CD4-positive, alpha-beta T cell (primary cell): ENCODE measurements around the gene SPRY1. TPM values are rescaled to one million over a fixed set of nuclear protein-coding genes. Genes with fewer than 3 reads are reported as not detected.

Experiments used
- ATAC-seq: fragments of 200-7000 bp; cut with Tn5 transposase; one replicate; pipeline ENCODE4 v1.10.0; 2022; ENCODE audit warnings: mild to moderate bottlenecking; ENCODE audit not compliant: poor library complexity
- CTCF ChIA-PET: fragments of 350-600 bp; sonication (Branson Sonifier 250); formaldehyde crosslinking; loops from one replicate; lab custom pipeline; 2021; ENCODE audit warnings: antibody characterized with exemption, inconsistent platforms; lab: Charles Lee
- POLR2A ChIA-PET: fragments of 350-600 bp; sonication (Branson Sonifier 250); formaldehyde crosslinking; loops from one replicate; lab custom pipeline; 2021; ENCODE audit warnings: antibody characterized with exemption, inconsistent platforms; lab: Charles Lee
- DNase-seq, 14 experiments: peaks; one replicate each; pipeline ENCODE4 v3.0.0-alpha.2; 2013 to 2020; ENCODE audit warnings: mixed read lengths in 2 of 14
- H3K27ac ChIP-seq, 2 donors: one replicate each; pipeline versions ENCODE4 v1.5.1 to v1.7.0; 2013; ENCODE audit warnings: low read length in 2 of 2, low read depth in 1 of 2, mild to moderate bottlenecking in 1 of 2
- H3K27me3 ChIP-seq, 2 experiments: 1 replicate in 1 of 2; 2 replicates in 1 of 2; pipeline versions ENCODE4 v1.6.1 to v1.7.0; 2013; ENCODE audit warnings: low read length in 2 of 2, control low read depth in 1 of 2, mild to moderate bottlenecking in 1 of 2, moderate library complexity in 1 of 2; ENCODE audit not compliant: insufficient read depth in 2 of 2, control insufficient read depth in 1 of 2
- H3K36me3 ChIP-seq: one replicate; pipeline ENCODE4 v1.6.1; 2013; ENCODE audit warnings: low read length, control low read depth; ENCODE audit not compliant: insufficient read depth
- H3K4me1 ChIP-seq: one replicate; pipeline ENCODE4 v1.6.1; 2013; ENCODE audit warnings: low read length, control low read depth; ENCODE audit not compliant: insufficient read depth
- H3K4me3 ChIP-seq: one replicate; pipeline ENCODE4 v1.5.1; 2013; ENCODE audit warnings: mild to moderate bottlenecking, low read length, moderate library complexity
- H3K9me3 ChIP-seq, 2 experiments: 1 replicate in 1 of 2; 2 replicates in 1 of 2; pipeline versions ENCODE4 v1.6.1 to v1.7.0; 2013; ENCODE audit warnings: low read length in 2 of 2, mild to moderate bottlenecking in 2 of 2, control low read depth in 1 of 2, moderate library complexity in 1 of 2; ENCODE audit not compliant: control insufficient read depth in 1 of 2, insufficient read depth in 1 of 2
- H3K27ac Mint-ChIP-seq: one replicate; pipeline ENCODE4 v1.8.0; 2020; ENCODE audit warnings: mixed read lengths
- H3K27me3 Mint-ChIP-seq: one replicate; pipeline ENCODE4 v1.8.0; 2021; ENCODE audit warnings: mixed read lengths
- H3K36me3 Mint-ChIP-seq: one replicate; pipeline ENCODE4 v1.8.0; 2021; ENCODE audit warnings: low read depth, mixed read lengths
- H3K4me1 Mint-ChIP-seq: one replicate; pipeline ENCODE4 v1.8.0; 2021; ENCODE audit warnings: low read depth, mixed read lengths
- H3K4me3 Mint-ChIP-seq: one replicate; pipeline ENCODE4 v1.8.0; 2020; ENCODE audit warnings: mild to moderate bottlenecking, mixed read lengths
- H3K9me3 Mint-ChIP-seq: one replicate; pipeline ENCODE4 v1.8.0; 2020; ENCODE audit warnings: mixed read lengths
- intact Hi-C, 2 experiments: fragments of 100-400 bp; cut with DNase I in 1 of 2; cut with micrococcal nuclease in 1 of 2; formaldehyde crosslinking; loops; one replicate each; pipeline versions ENCODE4 v1.15.1 to v1.9.0; 2023 to 2025; cut with DNase I, micrococcal nuclease
- total RNA-seq, 174 experiments: library from RNA in 2 of 174; stranded (reverse) in 2 of 174; gene quantifications; one replicate each; pipeline ENCODE4 v1.2.3 and lab custom pipeline; 2021 to 2026
- TF ChIP-seq, protein P1 (sequence below): fragments of 200-600 bp; IDR thresholded peaks from one replicate; pipeline ENCODE4 v1.8.0; 2022; ENCODE audit warnings: antibody characterized with exemption, mild to moderate bottlenecking

SPRY1 gene
- total RNA-seq, 2 experiments from 2014 or later: 19.6 to 20.3 TPM

DNA sequence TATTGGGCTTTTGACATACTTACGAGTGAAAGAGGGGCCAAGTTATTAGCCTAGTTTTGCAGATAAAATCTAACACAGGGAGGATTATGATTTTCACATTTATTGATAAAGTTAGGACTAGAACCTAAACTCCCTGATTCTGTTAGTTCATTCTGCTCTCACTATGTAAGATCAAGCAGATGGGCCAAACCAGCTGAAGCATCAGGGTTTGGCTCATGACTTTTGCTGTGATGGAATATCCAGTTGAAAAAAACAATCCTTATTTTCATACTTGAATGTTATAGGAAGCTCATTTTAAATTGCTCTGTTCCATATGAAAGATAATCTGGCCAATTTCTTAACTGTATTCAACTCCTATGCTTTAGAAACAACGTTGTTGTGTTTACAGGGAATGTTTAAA lies 21.2 kb downstream of the SPRY1 start:
- DNase-seq (no peak), ATAC-seq (no peak)
- Histone ChIP-seq H3K4me1 (peaks cover 2% of the 10 kb centered on the region), H3K27ac (no peak overlapping the region), H3K27me3 (no peaks in the 10 kb centered on the region), H3K36me3 (no peaks in the 10 kb centered on the region), H3K4me3 (no peak overlapping the region), H3K9me3 (no peaks in the 10 kb centered on the region)
- ChIA-PET POLR2A (interaction anchor here (0.6 kb wide), 1 partner anchor 21 kb away, joined by 3 read pairs; the partner anchor contains the start of gene SPRY1), CTCF (no interaction called here)
- H3K4me1 Mint-ChIP-seq: peaks cover 20% of the 10 kb centered on the region
- no peaks in the 10 kb centered on the region for H3K27me3 Mint-ChIP-seq
- intact Hi-C loops: no loop called here
- TF ChIP-seq, protein P1, sequence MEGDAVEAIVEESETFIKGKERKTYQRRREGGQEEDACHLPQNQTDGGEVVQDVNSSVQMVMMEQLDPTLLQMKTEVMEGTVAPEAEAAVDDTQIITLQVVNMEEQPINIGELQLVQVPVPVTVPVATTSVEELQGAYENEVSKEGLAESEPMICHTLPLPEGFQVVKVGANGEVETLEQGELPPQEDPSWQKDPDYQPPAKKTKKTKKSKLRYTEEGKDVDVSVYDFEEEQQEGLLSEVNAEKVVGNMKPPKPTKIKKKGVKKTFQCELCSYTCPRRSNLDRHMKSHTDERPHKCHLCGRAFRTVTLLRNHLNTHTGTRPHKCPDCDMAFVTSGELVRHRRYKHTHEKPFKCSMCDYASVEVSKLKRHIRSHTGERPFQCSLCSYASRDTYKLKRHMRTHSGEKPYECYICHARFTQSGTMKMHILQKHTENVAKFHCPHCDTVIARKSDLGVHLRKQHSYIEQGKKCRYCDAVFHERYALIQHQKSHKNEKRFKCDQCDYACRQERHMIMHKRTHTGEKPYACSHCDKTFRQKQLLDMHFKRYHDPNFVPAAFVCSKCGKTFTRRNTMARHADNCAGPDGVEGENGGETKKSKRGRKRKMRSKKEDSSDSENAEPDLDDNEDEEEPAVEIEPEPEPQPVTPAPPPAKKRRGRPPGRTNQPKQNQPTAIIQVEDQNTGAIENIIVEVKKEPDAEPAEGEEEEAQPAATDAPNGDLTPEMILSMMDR: no peak
- no peak overlapping the region for H3K4me3 Mint-ChIP-seq
- no peaks in the 10 kb centered on the region for H3K36me3 Mint-ChIP-seq
- H3K9me3 Mint-ChIP-seq: no peaks in the 10 kb centered on the region
- no peak overlapping the region for H3K27ac Mint-ChIP-seq

GRCh38 chr4:123418351-123418931 lies 21.8 kb downstream of the SPRY1 start:
- Mint-ChIP-seq H3K4me1 (peaks cover 17% of the 10 kb centered on the region), H3K27ac (no peak overlapping the region), H3K27me3 (no peaks in the 10 kb centered on the region), H3K36me3 (no peaks in the 10 kb centered on the region), H3K4me3 (no peak overlapping the region), H3K9me3 (no peaks in the 10 kb centered on the region)
- intact Hi-C loops: no loop called here
- Histone ChIP-seq H3K9me3 (no peaks in the 10 kb centered on the region), H3K27ac (no peak overlapping the region), H3K36me3 (no peaks in the 10 kb centered on the region), H3K4me1 (no peaks in the 10 kb centered on the region), H3K4me3 (no peak overlapping the region), H3K27me3 (no peaks in the 10 kb centered on the region)
- ChIA-PET POLR2A (no interaction called here), CTCF (no interaction called here)
- ATAC-seq: no peak
- TF ChIP-seq, protein P1: no peak
- DNase-seq: no peak

GRCh38 chr4:123419885-123420755 lies 23.5 kb downstream of the SPRY1 start:
- Mint-ChIP-seq H3K36me3 (no peaks in the 10 kb centered on the region), H3K27ac (no peak overlapping the region), H3K9me3 (no peaks in the 10 kb centered on the region), H3K27me3 (no peaks in the 10 kb centered on the region), H3K4me3 (no peak overlapping the region), H3K4me1 (peaks cover 17% of the 10 kb centered on the region)
- DNase-seq (no peak), ATAC-seq (no peak)
- intact Hi-C loops: no loop called here
- H3K4me1 ChIP-seq: no peaks in the 10 kb centered on the region
- no peaks in the 10 kb centered on the region for H3K36me3 ChIP-seq
- no peaks in the 10 kb centered on the region for H3K27me3 ChIP-seq
- no peaks in the 10 kb centered on the region for H3K9me3 ChIP-seq
- ChIA-PET POLR2A (interaction anchor here (0.6 kb wide), 1 partner anchor 1606 kb away, joined by 3 read pairs; no protein-coding TSS in a partner anchor), CTCF (no interaction called here)
- no peak overlapping the region for H3K4me3 ChIP-seq
- H3K27ac ChIP-seq: no peak overlapping the region
- TF ChIP-seq, protein P1: no peak
